ENCODE results near the gene KNDC1.
"Not testable (repeated sequence)": the region's sequence is repeated elsewhere in the genome, so short reads cannot be mapped to it uniquely, and the experiment has no call there.

The KNDC1 gene

GRCh38 chr10:133141958-133142340 lies 18.1 kb upstream of the KNDC1 start:
- no peak for DNase-seq

GRCh38 chr10:133142523-133143199 lies 17.4 kb upstream of the KNDC1 start:
- no peak for DNase-seq

DNA sequence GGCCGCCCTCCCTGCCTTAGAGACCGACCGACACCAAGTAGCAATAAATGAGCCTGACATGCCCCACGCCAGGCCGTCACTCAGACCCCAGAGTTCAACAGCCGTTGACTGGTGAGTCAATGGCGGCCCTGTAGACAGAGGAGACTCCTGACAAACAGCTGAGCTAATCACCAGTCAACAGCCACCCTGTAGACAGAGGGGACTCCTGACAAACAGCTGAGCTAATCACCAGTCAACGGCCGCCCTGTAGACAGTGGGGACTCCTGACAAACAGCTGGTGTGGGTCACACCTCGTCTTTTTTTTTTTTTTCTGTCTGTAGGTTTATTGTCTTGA lies 16.9 kb upstream of the KNDC1 start:
- DNase-seq: no peak

- no peak for DNase-seq
These were observed 16.5 kb upstream of the KNDC1 start for GRCh38 chr10:133143546-133143945.

GRCh38 chr10:133144771-133145170 lies 15.2 kb upstream of the KNDC1 start:
- DNase-seq: no peak

DNA sequence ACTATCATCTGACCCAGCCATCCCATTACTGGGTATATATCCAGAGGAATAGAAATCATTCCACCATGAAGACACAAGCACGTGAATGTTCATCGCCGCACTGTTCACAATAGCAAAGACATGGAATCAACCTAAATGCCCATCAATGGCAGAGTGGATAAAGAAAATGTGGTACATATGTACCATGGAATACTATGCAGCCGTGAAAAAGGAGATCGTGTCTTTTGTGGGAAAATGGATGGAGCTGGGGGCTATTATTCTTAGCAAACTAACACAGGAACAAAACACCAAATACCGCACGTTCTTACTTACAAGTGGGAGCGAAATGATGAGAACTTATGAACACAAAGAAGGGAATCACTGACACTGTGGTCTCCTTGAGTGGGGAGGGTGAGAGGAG lies 9.8 kb upstream of the KNDC1 start:
- no peak for DNase-seq

GRCh38 chr10:133150656-133151055 lies 9.4 kb upstream of the KNDC1 start:
- DNase-seq: no peak

DNA sequence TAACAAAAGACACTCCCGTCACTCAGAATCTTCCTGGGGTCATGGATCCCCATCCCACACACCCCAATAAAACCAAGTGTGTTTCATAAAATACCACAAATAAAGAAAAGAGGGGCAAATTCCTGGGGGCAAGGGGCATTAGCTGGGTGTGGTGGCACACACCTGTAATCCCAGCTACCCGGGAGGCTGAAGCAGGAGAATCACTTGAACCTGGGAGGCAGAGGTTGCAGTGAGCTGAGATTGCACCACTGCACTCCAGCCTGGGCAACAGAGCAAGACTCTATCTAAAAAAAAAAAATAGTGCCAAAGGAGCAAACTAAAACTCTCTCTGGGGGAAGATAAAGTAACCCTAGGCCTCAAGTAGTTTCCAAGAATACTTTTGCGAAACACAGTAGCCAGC lies 8.9 kb upstream of the KNDC1 start:
- DNase-seq: not testable (repeated sequence)

DNA sequence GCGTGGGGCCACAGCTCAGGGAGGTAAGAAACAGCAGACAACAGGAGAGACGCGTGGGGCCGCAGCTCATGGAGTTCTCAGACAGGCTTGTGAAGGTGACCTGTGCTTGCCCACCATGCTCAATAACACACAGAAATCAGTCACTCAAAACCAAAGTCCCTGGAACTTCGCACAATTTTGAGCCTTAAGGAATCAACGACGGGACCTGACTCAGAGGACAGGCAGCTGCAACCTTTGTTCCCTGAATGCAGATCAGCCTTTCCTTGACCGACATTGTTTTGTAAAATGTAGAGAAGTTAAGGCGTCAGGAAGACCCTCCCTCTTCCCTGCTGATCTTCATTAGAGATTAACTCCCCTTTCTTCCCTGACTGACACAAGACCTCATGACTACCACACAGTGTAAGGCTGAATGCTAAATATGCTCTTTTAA lies 8.5 kb upstream of the KNDC1 start:
- no peak for DNase-seq

DNA sequence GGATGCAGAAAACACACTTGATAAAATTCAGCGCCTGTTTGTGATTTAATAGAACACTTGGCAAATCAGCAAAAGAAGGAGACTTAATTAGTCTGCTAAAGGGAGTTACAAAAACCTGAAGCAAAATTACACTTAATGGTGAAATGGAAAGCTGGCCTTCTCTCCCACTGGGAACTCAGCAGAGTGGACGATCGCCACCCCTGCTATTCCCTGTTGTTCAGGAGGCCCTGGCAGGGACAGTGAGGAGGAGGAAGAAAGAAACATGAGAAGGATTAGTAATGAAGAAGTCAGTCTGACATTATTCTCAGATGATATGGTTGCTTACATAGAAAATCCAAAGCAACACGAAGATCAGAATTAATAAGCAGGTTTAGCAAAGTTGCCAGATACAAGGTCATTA lies 5.6 kb upstream of the KNDC1 start:
- no peak for DNase-seq

DNA sequence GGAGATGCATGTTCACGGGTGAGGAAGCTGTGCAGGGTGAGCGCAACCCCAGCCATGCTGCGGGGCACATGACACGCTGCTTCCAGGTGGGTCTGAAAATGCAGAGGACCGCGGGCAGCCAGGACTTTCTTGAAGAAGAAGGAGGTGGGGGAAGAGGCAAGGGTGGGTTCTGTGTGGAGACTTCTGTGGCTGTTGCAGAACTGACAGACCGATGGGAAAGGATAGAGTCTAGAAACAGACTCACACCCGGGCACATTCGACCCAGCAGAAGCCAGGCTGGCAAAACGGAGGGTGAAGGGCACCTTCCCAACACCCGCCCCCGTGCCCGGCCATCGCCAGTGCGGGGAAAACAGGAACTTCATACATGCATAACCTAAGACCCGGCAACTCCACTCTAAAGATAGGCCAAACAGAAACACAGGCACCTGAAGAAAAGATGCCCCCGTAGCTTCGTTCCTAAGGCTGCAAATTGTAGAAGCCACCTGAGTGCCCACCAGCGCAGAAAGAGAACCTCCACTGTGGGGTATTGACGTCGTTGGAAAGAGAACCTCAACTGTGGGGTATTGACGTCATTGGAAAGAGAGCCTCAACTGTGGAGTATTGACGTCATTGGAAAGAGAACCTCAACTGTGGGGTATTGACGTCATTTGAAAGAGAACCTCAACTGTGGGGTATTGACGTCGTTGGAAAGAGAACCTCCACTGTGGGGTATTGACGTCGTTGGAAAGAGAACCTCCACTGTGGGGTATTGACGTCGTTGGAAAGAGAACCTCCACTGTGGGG lies 4.8 kb upstream of the KNDC1 start:
- no peak for DNase-seq

DNA sequence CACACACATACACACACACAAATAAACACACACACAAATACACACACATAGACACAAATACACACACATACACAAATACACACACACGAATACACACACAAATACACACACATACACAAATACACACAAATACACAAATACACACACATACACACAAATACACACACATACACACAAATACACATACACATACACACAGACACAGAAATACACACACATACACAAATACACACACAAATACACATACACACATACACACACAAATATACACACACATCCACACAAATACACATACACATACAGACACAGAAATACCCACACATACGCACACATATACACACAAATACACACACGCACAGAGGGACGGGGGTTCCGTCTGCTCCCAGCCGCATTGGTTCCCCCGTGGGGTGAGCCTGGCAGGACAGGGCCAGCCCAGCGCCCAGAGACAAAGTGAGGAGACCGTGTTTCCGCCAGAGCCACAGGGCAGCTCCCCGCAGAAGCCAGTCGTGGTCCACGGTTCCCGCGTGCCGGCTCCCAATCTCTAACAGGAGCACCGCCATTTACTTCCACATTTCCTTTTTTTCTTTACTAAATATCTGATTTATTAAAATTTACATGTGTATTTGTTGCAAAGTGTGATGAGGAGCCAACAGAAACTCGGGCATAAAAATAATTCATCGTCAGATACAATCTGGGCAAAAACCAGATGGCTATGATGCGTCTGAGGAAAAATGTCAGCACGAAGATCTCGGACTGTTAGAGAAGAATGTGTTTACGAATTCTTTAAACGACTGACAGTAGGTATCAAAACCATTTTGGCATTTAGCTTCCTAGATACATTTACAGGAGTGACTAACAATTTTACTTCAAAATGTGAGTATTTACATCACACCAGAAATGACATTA lies 3.1 kb upstream of the KNDC1 start:
- no peak for DNase-seq

DNA sequence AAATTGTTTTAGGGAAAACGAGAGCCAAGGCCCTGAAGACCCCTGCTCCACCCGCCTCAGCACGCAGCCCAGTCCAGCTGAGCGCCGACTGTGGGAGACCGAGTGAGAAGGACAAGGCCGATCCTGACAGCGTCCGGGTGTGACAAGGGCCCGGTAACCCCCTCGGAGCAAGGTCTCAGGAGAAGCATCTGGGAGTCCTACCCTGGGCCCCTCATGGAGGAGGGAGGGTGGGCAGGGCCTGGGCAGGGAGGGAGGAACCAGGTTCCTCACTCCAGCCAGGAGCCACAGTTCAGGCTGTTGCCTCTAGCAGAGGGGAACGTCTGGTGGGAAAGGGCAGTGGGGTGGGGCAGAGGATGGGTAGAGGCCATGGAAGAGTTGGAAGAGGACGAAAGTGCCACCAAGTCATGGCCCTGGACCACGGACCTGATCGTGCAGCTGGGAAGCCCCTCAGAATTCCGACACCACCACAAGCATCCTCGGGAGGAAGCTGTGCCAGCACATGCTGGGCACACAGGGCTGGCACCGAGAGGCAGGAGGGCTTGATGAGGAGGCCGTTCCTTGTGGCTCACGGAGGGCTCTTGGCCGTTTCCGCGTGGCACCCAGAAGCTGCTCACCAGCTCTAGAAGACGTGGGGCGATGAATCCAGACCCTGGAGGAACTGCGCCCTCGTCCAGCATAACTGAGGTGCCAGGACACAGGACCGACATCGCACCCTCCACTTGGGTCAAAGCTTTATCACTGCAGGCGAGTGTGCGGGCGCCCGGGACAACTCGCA lies 2.2 kb upstream of the KNDC1 start:
- DNase-seq: no peak

DNA sequence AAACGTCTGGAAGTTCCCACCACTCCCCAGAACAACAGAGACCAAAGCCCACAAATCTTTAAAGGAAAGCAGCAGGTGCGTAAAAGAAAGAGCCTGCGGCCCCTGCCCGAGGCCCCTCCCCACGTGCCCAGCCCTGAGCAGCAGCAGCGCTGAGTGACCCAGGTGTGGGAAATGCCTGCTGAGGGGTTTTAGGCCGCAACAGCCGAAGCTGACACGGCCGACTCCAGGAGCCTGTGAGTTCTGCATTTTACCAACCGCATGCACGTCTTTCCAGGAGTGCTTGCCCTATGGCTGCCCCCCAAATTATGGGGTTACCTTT lies 1.6 kb upstream of the KNDC1 start:
- no peak for DNase-seq

GRCh38 chr10:133158756-133159610 lies 1.0 kb upstream of the KNDC1 start:
- peak in 1 of 2 experiments; percentile 12 for DNase-seq

DNA sequence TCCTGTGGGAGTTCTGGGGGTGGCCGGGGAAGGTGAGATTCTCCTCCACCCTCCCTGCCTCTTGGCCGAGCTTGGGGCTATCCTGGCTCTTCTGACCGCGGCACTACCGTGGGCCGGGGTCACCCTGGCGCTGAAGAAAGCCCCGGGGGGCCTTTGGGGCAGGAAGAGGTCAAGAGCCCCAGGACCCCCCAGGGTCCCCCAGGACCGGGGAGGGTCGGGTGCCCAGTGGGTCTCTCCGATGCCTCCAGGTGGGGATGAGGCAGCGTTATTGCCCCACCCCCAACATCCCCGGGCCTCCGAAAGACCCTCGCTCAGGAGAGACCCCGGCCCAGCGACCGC lies 439 bp upstream of the KNDC1 start:
- DNase-seq: no peak

GRCh38 chr10:133160826-133161471 lies 930 bp downstream of the KNDC1 start:
- DNase-seq: no peak

DNA sequence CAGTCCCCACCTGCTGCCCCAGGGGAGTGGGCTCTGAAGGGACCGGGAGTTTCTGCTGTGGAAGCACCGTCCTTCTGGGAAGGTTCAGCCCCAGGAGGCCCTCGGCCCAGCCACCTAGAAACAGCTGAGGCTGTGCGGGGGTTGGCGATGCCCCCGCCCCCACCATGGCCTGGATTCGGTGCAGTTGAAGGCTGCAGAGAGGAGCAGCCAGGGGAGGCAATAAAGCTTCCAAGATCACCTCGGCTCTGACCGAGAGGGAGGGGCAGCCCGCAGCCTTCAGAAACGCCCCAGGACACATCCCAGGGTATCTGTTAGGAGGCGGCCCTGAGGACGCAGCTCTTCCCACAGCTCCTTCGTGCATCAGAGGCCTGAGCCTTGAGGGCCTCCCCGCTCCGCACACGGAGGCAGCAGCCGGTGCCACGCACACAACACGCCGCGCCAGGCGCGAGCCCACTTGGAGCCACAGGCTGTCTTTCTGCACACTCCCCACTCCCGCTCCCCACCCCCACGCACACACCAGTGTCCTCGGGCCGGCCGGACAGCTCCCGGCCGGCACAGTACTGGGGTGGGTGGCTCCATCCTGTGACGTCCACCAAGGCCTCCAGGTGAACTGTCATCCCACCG lies 1.6 kb downstream of the KNDC1 start:
- DNase-seq: no peak

GRCh38 chr10:133162178-133162909 lies 2.3 kb downstream of the KNDC1 start:
- no peak for DNase-seq

Data from NCI-H524 (cell line).